Transverse colon (tissue), 4 donors: ENCODE results near the gene KATNA1.

Experiments used
- EP300 ChIP-seq: sonication (generic); formaldehyde crosslinking; IDR thresholded peaks from one replicate; pipeline ENCODE4 v1.6.1; 2017; ENCODE audit warnings: antibody characterized with exemption, low read depth
- POLR2A ChIP-seq: fragments of 450-650 bp; IDR thresholded peaks from one replicate; pipeline ENCODE4 v1.6.1; 2016; ENCODE audit warnings: antibody characterized with exemption, mild to moderate bottlenecking, moderate library complexity
- POLR2AphosphoS5 ChIP-seq, 3 donors: sonication (generic); formaldehyde crosslinking; IDR thresholded peaks; one replicate each; pipeline ENCODE4 v1.6.1; 2016; ENCODE audit warnings: antibody characterized with exemption in 3 of 3
- TF ChIP-seq, protein P1 (sequence below), 5 experiments: fragments of 200-600 bp in 3 of 5; fragments of 450-650 bp in 2 of 5; sonication (generic) in 3 of 5; IDR thresholded peaks; 1 replicate in 2 of 5; 2 replicates in 3 of 5; pipeline ENCODE4 v1.5.1; 2016 to 2017; ENCODE audit warnings: antibody characterized with exemption in 5 of 5, inconsistent platforms in 3 of 5, mild to moderate bottlenecking in 2 of 5, moderate library complexity in 1 of 5

DNA sequence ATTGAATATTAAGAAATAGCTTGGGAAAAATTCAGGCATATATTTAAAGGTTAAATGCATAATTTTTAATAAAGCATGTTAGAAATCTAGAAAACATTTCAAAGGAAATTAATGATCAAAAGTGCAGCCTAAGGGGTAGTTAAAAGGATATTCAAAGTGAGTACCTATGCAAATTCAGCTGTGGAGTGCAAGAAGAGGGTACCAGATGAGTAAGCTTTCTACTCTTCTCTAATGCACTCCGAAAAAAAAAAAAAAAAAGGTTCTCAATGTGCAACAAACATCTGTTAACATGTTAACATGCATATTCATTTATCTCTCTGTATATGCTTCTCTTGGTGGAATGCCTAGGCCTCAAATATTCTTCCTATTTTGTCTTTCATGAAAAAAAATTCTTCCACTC lies 32.0 kb upstream of the KATNA1 start:
- TF ChIP-seq POLR2A (no peak), EP300 (no peak), POLR2AphosphoS5 (IDR thresholded peaks at IDR 0.05) (no peak)
- TF ChIP-seq, protein P1, sequence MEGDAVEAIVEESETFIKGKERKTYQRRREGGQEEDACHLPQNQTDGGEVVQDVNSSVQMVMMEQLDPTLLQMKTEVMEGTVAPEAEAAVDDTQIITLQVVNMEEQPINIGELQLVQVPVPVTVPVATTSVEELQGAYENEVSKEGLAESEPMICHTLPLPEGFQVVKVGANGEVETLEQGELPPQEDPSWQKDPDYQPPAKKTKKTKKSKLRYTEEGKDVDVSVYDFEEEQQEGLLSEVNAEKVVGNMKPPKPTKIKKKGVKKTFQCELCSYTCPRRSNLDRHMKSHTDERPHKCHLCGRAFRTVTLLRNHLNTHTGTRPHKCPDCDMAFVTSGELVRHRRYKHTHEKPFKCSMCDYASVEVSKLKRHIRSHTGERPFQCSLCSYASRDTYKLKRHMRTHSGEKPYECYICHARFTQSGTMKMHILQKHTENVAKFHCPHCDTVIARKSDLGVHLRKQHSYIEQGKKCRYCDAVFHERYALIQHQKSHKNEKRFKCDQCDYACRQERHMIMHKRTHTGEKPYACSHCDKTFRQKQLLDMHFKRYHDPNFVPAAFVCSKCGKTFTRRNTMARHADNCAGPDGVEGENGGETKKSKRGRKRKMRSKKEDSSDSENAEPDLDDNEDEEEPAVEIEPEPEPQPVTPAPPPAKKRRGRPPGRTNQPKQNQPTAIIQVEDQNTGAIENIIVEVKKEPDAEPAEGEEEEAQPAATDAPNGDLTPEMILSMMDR (IDR thresholded peaks at IDR 0.05): no peak
